Measurements from ENCODE around the gene ATP5PD.
"Not testable (repeated sequence)": the region's sequence is repeated elsewhere in the genome, so short reads cannot be mapped to it uniquely, and the experiment has no call there.

The ATP5PD gene

GRCh38 chr17:75051941-75052340, 5.2 kb upstream of the ATP5PD start:
- no peak for DNase-seq (ENCODE audit: low spot score in 2 of 2)
- Histone ChIP-seq H3K4me1 (peaks cover 13% of the 10 kb centered on the region), H3K9me3 (no peaks in the 10 kb centered on the region), H3K27me3 (ENCODE audit: low read depth) (no peaks in the 10 kb centered on the region), H3K4me3 (no peak overlapping the region), H3K36me3 (replicated peaks) (peaks cover 46% of the 10 kb centered on the region)
- in situ Hi-C loops (cut with MboI; ENCODE audit: low sequenced_read_pairs) = no loop called here

GRCh38 chr17:75049706-75050105, 2.9 kb upstream of the ATP5PD start:
- H3K36me3 ChIP-seq (replicated peaks) = peaks cover 41% of the 10 kb centered on the region
- no peaks in the 10 kb centered on the region for H3K27me3 ChIP-seq (ENCODE audit: low read depth)
- in situ Hi-C loops (cut with MboI; ENCODE audit: low sequenced_read_pairs) = no loop called here

GRCh38 chr17:75049057-75049456, 2.3 kb upstream of the ATP5PD start:
- in situ Hi-C loops (cut with MboI; ENCODE audit: low sequenced_read_pairs) = no loop called here
- H3K36me3 ChIP-seq (replicated peaks) = peaks cover 35% of the 10 kb centered on the region
- peaks cover 22% of the 10 kb centered on the region for H3K4me1 ChIP-seq
- H3K4me3 ChIP-seq = no peak overlapping the region
- H3K27me3 ChIP-seq (ENCODE audit: low read depth) = no peaks in the 10 kb centered on the region
- no peak for DNase-seq (ENCODE audit: low spot score in 2 of 2)
- no peaks in the 10 kb centered on the region for H3K9me3 ChIP-seq

More at GRCh38 chr17:75049706-75050105, 2.9 kb upstream of the ATP5PD start:
- Histone ChIP-seq H3K4me1 (peaks cover 22% of the 10 kb centered on the region), H3K4me3 (no peak overlapping the region), H3K9me3 (no peaks in the 10 kb centered on the region)
- no peak for DNase-seq (ENCODE audit: low spot score in 2 of 2)

- no peaks in the 10 kb centered on the region for H3K27me3 ChIP-seq (ENCODE audit: low read depth)
- H3K9me3 ChIP-seq = no peaks in the 10 kb centered on the region
- peaks cover 22% of the 10 kb centered on the region for H3K4me1 ChIP-seq
- in situ Hi-C loops (cut with MboI; ENCODE audit: low sequenced_read_pairs) = no loop called here
- peak overlapping the region; percentile 99 for H3K4me3 ChIP-seq
- H3K36me3 ChIP-seq (replicated peaks) = peaks cover 31% of the 10 kb centered on the region
- no peak for DNase-seq (ENCODE audit: low spot score in 2 of 2)
Observed at GRCh38 chr17:75048249-75048878, 1.6 kb upstream of the ATP5PD start.

- peaks cover 22% of the 10 kb centered on the region for H3K4me1 ChIP-seq
- DNase-seq (ENCODE audit: low spot score in 2 of 2) = peak in 1 of 2 experiments; percentile 44
- H3K36me3 ChIP-seq (replicated peaks) = peaks cover 22% of the 10 kb centered on the region
- in situ Hi-C loops (cut with MboI; ENCODE audit: low sequenced_read_pairs) = no loop called here
- H3K9me3 ChIP-seq = no peaks in the 10 kb centered on the region
- H3K27me3 ChIP-seq (ENCODE audit: low read depth) = no peaks in the 10 kb centered on the region
- H3K4me3 ChIP-seq = peak overlapping the region; percentile 99
Observed at GRCh38 chr17:75047398-75048098, 779 bp upstream of the ATP5PD start.

- in situ Hi-C loops (cut with MboI; ENCODE audit: low sequenced_read_pairs); H3K27me3 ChIP-seq (ENCODE audit: low read depth); H3K9me3 ChIP-seq: not testable (repeated sequence)
- peak in 1 of 2 experiments; percentile 53 for DNase-seq (ENCODE audit: low spot score in 2 of 2)
- H3K4me3 ChIP-seq = peak overlapping the region; percentile 99
- H3K4me1 ChIP-seq = peaks cover 20% of the 10 kb centered on the region
- H3K36me3 ChIP-seq (replicated peaks) = peaks cover 23% of the 10 kb centered on the region
Observed at GRCh38 chr17:75045946-75046406, 793 bp downstream of the ATP5PD start.

- Histone ChIP-seq H3K4me3 (no peak overlapping the region), H3K36me3 (replicated peaks) (peaks cover 30% of the 10 kb centered on the region), H3K27me3 (ENCODE audit: low read depth) (no peaks in the 10 kb centered on the region), H3K9me3 (no peaks in the 10 kb centered on the region), H3K4me1 (peaks cover 20% of the 10 kb centered on the region)
- no peak for DNase-seq (ENCODE audit: low spot score in 2 of 2)
- in situ Hi-C loops (cut with MboI; ENCODE audit: low sequenced_read_pairs) = no loop called here
Observed at GRCh38 chr17:75044716-75045115, 2.1 kb downstream of the ATP5PD start.

GRCh38 chr17:75043789-75044188, 3.0 kb downstream of the ATP5PD start:
- Histone ChIP-seq H3K36me3 (replicated peaks) (peaks cover 36% of the 10 kb centered on the region), H3K4me1 (peaks cover 19% of the 10 kb centered on the region)
- DNase-seq (ENCODE audit: low spot score in 2 of 2); H3K4me3 ChIP-seq; H3K9me3 ChIP-seq; in situ Hi-C loops (cut with MboI; ENCODE audit: low sequenced_read_pairs); H3K27me3 ChIP-seq (ENCODE audit: low read depth): not testable (repeated sequence)

GRCh38 chr17:75041656-75042280, 5.0 kb downstream of the ATP5PD start:
- Histone ChIP-seq H3K27me3 (ENCODE audit: low read depth) (no peaks in the 10 kb centered on the region), H3K36me3 (replicated peaks) (peaks cover 39% of the 10 kb centered on the region), H3K4me1 (peaks cover 9% of the 10 kb centered on the region; the same call in 1 of the 2 replicates)

GRCh38 chr17:75039238-75039637, 7.5 kb downstream of the ATP5PD start:
- peaks cover 35% of the 10 kb centered on the region for H3K36me3 ChIP-seq (replicated peaks)
- H3K4me3 ChIP-seq = no peak overlapping the region
- in situ Hi-C loops (cut with MboI; ENCODE audit: low sequenced_read_pairs) = no loop called here
- peaks cover 5% of the 10 kb centered on the region; the same call in 1 of the 2 replicates for H3K4me1 ChIP-seq
- no peaks in the 10 kb centered on the region for H3K27me3 ChIP-seq (ENCODE audit: low read depth)
- H3K9me3 ChIP-seq = no peaks in the 10 kb centered on the region
- no peak for DNase-seq (ENCODE audit: low spot score in 2 of 2)

More at GRCh38 chr17:75041656-75042280, 5.0 kb downstream of the ATP5PD start:
- in situ Hi-C loops (cut with MboI; ENCODE audit: low sequenced_read_pairs) = no loop called here
- Histone ChIP-seq H3K9me3 (no peaks in the 10 kb centered on the region), H3K4me3 (no peak overlapping the region)
- no peak for DNase-seq (ENCODE audit: low spot score in 2 of 2)

GRCh38 chr17:75036643-75037268, 10.0 kb downstream of the ATP5PD start:
- Histone ChIP-seq H3K9me3 (no peaks in the 10 kb centered on the region), H3K4me3 (no peak overlapping the region), H3K4me1 (peaks cover 10% of the 10 kb centered on the region), H3K27me3 (ENCODE audit: low read depth) (no peaks in the 10 kb centered on the region), H3K36me3 (replicated peaks) (peaks cover 30% of the 10 kb centered on the region)
- DNase-seq (ENCODE audit: low spot score in 2 of 2) = peak in 1 of 2 experiments; percentile 38
- in situ Hi-C loops (cut with MboI; ENCODE audit: low sequenced_read_pairs) = no loop called here

GRCh38 chr17:75034236-75034908, 12.4 kb downstream of the ATP5PD start:
- in situ Hi-C loops (cut with MboI; ENCODE audit: low sequenced_read_pairs) = no loop called here

More at GRCh38 chr17:75034236-75034908, 12.4 kb downstream of the ATP5PD start:
- Histone ChIP-seq H3K9me3 (no peaks in the 10 kb centered on the region), H3K36me3 (replicated peaks) (peaks cover 12% of the 10 kb centered on the region), H3K4me1 (peaks cover 10% of the 10 kb centered on the region), H3K4me3 (peak overlapping the region; percentile 58), H3K27me3 (ENCODE audit: low read depth) (no peaks in the 10 kb centered on the region)
- peak; percentile 88 to 96 for DNase-seq (ENCODE audit: low spot score in 2 of 2)
